HG02840 (cell line): ENCODE measurements around the gene SLC40A1.
A peak's percentile ranks its signal among the peaks of the same experiment; 100 is the strongest.
"Not testable (repeated sequence)": the region's sequence is repeated elsewhere in the genome, so short reads cannot be mapped to it uniquely, and the experiment has no call there.

Experiments used
- ATAC-seq: cut with Tn5 transposase; IDR thresholded peaks from one replicate; pipeline ENCODE4 v1.9.1; 2021; ENCODE audit warnings: mild to moderate bottlenecking, moderate library complexity, moderate number of reproducible peaks; ENCODE audit not compliant: unreplicated experiment, low FRiP score

Gene SLC40A1

GRCh38 chr2:189580658-189581353, at the start of gene SLC40A1:
SLC40A1 (minus strand) TSS chr2:189580786; CDS start chr2:189580460, 326 bp downstream.
- peak; percentile 50 for ATAC-seq

- no peak for ATAC-seq
Measured at GRCh38 chr2:189629531-189630453, 49.2 kb upstream of the SLC40A1 start.

GRCh38 chr2:189628817-189629530, 48.4 kb upstream of the SLC40A1 start:
- ATAC-seq: no peak

GRCh38 chr2:189627789-189628188, 47.2 kb upstream of the SLC40A1 start:
- ATAC-seq: no peak

- ATAC-seq: no peak
Measured at GRCh38 chr2:189625636-189626035, 45.0 kb upstream of the SLC40A1 start.

GRCh38 chr2:189624648-189625355, 44.2 kb upstream of the SLC40A1 start:
- ATAC-seq: no peak

- ATAC-seq: no peak
Measured at GRCh38 chr2:189623049-189623448, 42.5 kb upstream of the SLC40A1 start.

- ATAC-seq: no peak
Measured at GRCh38 chr2:189621781-189622180, 41.2 kb upstream of the SLC40A1 start.

GRCh38 chr2:189618197-189618596, 37.6 kb upstream of the SLC40A1 start:
- no peak for ATAC-seq

GRCh38 chr2:189614585-189614984, 34.0 kb upstream of the SLC40A1 start:
- no peak for ATAC-seq

- no peak for ATAC-seq
Measured at GRCh38 chr2:189613650-189614420, 33.2 kb upstream of the SLC40A1 start.

- ATAC-seq: no peak
Measured at GRCh38 chr2:189613077-189613636, 32.6 kb upstream of the SLC40A1 start.

GRCh38 chr2:189610700-189611099, 30.1 kb upstream of the SLC40A1 start:
- no peak for ATAC-seq

GRCh38 chr2:189609853-189610252, 29.3 kb upstream of the SLC40A1 start:
- ATAC-seq: no peak

GRCh38 chr2:189609423-189609816, 28.8 kb upstream of the SLC40A1 start:
- ATAC-seq: no peak

GRCh38 chr2:189608795-189609422, 28.3 kb upstream of the SLC40A1 start:
- ATAC-seq: no peak

GRCh38 chr2:189608170-189608569, 27.6 kb upstream of the SLC40A1 start:
- ATAC-seq: no peak

GRCh38 chr2:189602233-189602632, 21.6 kb upstream of the SLC40A1 start:
- ATAC-seq: no peak

GRCh38 chr2:189601652-189602051, 21.1 kb upstream of the SLC40A1 start:
- ATAC-seq: not testable (repeated sequence)
